ENCODE results near the gene ENTPD8.

GRCh38 chr9:137464291-137464999 lies 23.3 kb upstream of the ENTPD8 start:
- TF ChIP-seq CTCF (IDR thresholded peaks at IDR 0.05; ENCODE audit: low read depth, low read length) (no peak), POLR2A (IDR thresholded peaks at IDR 0.05; ENCODE audit: extremely low read depth, insufficient read length) (no peak)
